ENCODE results near the gene XRCC5.

Gene XRCC5

GRCh38 chr2:216084547-216084946, 24.6 kb upstream of the XRCC5 start:
- no peak for DNase-seq (ENCODE audit: low read depth in 2 of 2)

- no peak for DNase-seq (ENCODE audit: low read depth in 2 of 2)
Observed at GRCh38 chr2:216086207-216086893, 22.8 kb upstream of the XRCC5 start.

- DNase-seq (ENCODE audit: low read depth in 2 of 2): no peak
Observed at GRCh38 chr2:216090369-216090786, 18.8 kb upstream of the XRCC5 start.

GRCh38 chr2:216092646-216093045, 16.5 kb upstream of the XRCC5 start:
- DNase-seq (ENCODE audit: low read depth in 2 of 2): no peak

GRCh38 chr2:216094701-216095100, 14.4 kb upstream of the XRCC5 start:
- no peak for DNase-seq (ENCODE audit: low read depth in 2 of 2)

GRCh38 chr2:216098421-216099334, 10.5 kb upstream of the XRCC5 start:
- DNase-seq (ENCODE audit: low read depth in 2 of 2): no peak

- no peak for DNase-seq (ENCODE audit: low read depth in 2 of 2)
Observed at GRCh38 chr2:216101109-216101508, 8.0 kb upstream of the XRCC5 start.

- no peak for DNase-seq (ENCODE audit: low read depth in 2 of 2)
Observed at GRCh38 chr2:216103213-216103612, 5.9 kb upstream of the XRCC5 start.

- no peak for DNase-seq (ENCODE audit: low read depth in 2 of 2)
Observed at GRCh38 chr2:216104691-216105090, 4.5 kb upstream of the XRCC5 start.

- DNase-seq (ENCODE audit: low read depth in 2 of 2): no peak
Observed at GRCh38 chr2:216107320-216107719, 1.8 kb upstream of the XRCC5 start.

- no peak for DNase-seq (ENCODE audit: low read depth in 2 of 2)
Observed at GRCh38 chr2:216107760-216108159, 1.4 kb upstream of the XRCC5 start.

- DNase-seq (ENCODE audit: low read depth in 2 of 2): no peak
Observed at GRCh38 chr2:216108310-216108966, 710 bp upstream of the XRCC5 start.

- no peak for DNase-seq (ENCODE audit: low read depth in 2 of 2)
Observed at GRCh38 chr2:216109962-216110614, 940 bp downstream of the XRCC5 start.

- DNase-seq (ENCODE audit: low read depth in 2 of 2): no peak
Observed at GRCh38 chr2:216110620-216111019, 1.5 kb downstream of the XRCC5 start.

GRCh38 chr2:216111122-216111521, 2.0 kb downstream of the XRCC5 start:
- DNase-seq (ENCODE audit: low read depth in 2 of 2): no peak

- no peak for DNase-seq (ENCODE audit: low read depth in 2 of 2)
Observed at GRCh38 chr2:216112926-216113325, 3.8 kb downstream of the XRCC5 start.

- no peak for DNase-seq (ENCODE audit: low read depth in 2 of 2)
Observed at GRCh38 chr2:216113572-216113971, 4.4 kb downstream of the XRCC5 start.

GRCh38 chr2:216114382-216114713, 5.2 kb downstream of the XRCC5 start:
- no peak for DNase-seq (ENCODE audit: low read depth in 2 of 2)

- peak; percentile 95 to 96 for DNase-seq (ENCODE audit: low read depth in 2 of 2)
Observed at GRCh38 chr2:216114714-216115531, 5.8 kb downstream of the XRCC5 start.

- no peak for DNase-seq (ENCODE audit: low read depth in 2 of 2)
Observed at GRCh38 chr2:216116418-216116817, 7.3 kb downstream of the XRCC5 start.
